GM12874 (cell line): ENCODE data around the gene ACTN1.

ENCODE experiments used
- TF ChIP-seq, protein P1 (sequence below): IDR thresholded peaks from 2 replicates; pipeline ENCODE4 v1.5.1; 2011; ENCODE audit warnings: low read depth, mild to moderate bottlenecking, control low read depth, low read length, moderate library complexity; ENCODE audit not compliant: insufficient read depth

The ACTN1 gene

DNA sequence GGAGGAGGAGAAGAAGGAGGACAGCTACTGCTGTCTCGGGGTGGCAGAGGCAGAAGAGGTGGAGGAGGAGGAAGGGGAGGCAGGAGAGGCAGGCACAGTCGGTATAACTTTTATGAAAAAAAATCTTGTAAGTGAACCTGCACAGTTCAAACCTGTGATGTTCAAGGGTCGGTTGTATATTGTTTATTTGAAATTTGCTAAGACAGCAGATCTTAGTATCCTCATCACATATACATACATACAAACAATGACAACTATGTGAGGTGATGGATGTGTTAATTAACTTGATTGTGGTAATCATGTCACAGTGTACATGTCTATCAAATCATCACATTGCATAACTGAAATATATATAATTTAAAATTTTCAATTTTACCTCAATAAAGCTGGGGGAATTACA is 19.0 kb downstream of the ACTN1 start:
- TF ChIP-seq, protein P1, sequence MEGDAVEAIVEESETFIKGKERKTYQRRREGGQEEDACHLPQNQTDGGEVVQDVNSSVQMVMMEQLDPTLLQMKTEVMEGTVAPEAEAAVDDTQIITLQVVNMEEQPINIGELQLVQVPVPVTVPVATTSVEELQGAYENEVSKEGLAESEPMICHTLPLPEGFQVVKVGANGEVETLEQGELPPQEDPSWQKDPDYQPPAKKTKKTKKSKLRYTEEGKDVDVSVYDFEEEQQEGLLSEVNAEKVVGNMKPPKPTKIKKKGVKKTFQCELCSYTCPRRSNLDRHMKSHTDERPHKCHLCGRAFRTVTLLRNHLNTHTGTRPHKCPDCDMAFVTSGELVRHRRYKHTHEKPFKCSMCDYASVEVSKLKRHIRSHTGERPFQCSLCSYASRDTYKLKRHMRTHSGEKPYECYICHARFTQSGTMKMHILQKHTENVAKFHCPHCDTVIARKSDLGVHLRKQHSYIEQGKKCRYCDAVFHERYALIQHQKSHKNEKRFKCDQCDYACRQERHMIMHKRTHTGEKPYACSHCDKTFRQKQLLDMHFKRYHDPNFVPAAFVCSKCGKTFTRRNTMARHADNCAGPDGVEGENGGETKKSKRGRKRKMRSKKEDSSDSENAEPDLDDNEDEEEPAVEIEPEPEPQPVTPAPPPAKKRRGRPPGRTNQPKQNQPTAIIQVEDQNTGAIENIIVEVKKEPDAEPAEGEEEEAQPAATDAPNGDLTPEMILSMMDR, result no peak

DNA sequence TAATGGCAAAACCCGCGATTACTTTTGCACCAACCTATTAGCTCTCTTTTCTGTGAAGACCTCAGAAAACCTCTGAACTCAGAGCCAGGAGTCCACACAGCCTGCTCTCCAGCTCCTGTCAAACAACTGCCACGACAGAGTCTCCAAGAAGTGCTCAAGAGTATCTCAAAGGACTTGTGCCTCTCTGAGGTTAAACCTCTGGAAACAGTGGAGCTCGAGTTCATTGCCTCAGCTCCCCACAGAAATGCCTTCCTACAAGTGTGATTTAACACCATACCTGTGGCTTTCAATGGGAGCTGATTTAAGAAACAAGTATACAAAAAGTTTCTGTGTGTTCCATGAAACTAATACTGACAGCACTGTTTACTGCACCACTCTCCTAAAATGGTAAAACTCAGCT is 20.1 kb downstream of the ACTN1 start:
- TF ChIP-seq, protein P1, result no peak

DNA sequence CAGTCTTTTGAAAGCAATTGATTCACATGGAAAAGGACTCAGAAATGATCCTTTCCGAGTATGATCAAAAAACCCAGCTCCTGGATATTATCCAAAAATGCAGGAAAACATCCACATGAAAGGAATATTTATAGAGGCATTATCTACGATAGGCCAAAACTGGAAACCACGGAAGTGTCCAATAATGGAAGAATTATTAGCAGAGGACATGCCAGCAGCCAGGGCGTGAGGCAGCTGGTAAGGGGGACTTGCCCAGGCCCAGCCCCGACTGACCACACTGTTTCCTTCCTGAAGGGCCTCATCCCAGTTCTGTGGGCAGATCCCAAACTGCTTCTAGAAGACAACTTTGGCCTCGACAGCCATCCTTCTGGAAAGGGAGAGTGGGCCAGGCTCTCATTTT is 20.5 kb downstream of the ACTN1 start:
- TF ChIP-seq, protein P1, result no peak

DNA sequence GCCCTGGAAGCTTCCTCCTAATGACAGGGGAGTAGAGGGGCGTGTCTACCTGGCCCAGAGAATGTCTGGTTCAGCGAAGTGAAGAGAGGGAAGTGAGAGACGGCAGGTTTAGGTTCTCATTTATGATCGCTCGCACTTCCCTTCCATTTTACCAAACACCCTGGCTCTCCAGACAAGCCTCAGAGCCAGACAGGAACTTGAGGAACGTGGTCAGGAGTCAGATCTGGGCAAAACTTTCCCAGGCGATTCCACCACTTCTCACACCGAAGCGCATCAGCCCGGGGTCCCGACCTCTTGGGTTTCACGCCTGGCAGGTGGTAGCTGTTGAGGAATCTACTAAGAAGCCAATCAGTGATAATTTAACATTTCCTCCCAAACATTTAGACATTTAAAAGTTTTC is 21.3 kb downstream of the ACTN1 start:
- TF ChIP-seq, protein P1, result no peak

DNA sequence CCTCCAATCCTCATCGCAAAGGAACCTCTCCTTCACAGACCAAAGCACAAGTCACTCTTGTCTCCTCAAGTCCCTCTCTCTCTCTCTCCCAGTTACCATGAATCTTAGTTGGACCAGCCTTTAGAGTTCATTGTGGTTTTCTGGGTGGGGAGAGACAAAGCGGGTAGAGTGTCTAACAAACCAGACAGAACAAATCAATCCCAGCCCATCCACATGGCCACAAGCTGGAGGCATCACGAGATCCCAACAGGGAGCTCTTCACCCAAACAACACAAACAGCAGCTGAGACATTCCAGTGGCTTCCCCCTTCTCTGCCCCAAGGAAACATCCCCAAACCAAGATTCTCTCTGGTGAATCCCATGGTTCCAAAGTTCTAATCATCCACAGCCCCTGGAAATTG is 22.4 kb downstream of the ACTN1 start:
- TF ChIP-seq, protein P1, result no peak

DNA sequence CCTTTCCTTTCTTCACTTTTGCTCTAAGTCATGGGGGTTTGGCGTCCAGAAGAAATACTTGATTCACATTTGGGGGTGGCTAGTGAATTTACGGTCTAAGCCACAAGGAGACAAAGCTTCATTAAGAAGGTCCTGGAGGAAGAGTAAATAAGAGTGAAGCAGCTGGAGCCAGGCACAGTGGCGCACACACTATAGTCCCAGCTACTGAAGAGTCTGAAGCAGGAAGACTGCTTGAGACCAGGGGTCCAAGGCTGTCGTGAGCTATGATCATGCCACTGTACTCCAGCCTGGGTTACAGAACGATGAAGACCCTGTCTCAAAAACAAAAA is 23.3 kb downstream of the ACTN1 start:
- TF ChIP-seq, protein P1, result no peak

DNA sequence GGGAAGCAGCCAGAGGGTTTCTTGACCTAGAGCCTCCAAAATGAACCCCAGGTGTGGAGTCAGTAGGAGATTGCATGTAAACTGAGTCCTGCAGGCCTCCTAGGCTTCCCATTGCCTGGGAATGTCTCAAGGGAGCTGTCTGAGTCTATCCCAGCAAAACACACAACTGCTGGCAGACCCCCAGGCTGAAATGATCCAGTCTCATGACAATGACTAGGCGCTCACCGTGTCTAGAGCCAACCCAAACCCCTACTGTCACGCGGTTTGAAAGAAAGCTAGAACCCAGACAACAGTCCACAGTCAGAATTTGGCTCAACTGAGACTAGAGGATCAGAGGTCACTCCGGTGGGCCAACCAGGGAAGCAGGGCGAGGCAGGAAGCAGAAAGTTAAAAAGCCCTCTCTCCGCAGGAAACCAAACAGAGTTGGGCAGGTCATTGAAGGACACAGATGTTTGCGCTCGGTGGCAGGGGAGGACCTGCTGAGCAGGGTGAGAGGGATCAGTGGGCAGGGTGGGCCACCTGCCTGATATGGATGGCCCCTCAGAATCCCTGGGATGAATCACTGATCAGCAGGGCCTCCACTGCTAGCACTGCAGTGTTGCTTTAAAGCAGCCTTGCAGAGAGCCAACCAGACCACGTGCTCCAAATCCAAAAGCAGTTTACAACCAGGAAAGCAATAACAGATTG is 23.8 kb downstream of the ACTN1 start:
- TF ChIP-seq, protein P1, result no peak
